MM.1S (cell line): ENCODE results near the gene DNAJA4.

ENCODE experiments used
- EZH2 ChIP-seq: fragments of 300-600 bp; sonication (generic); optimal IDR thresholded peaks from 2 replicates; pipeline ENCODE3; 2017; ENCODE audit warnings: low read depth, mild to moderate bottlenecking, antibody characterized with exemption, low read length, mixed read lengths
- TF ChIP-seq, protein P1 (sequence below): fragments of 300-600 bp; sonication (generic); IDR thresholded peaks from 2 replicates; pipeline ENCODE4 v1.5.1; 2016; ENCODE audit warnings: antibody characterized with exemption, low read length, mixed read lengths

DNA sequence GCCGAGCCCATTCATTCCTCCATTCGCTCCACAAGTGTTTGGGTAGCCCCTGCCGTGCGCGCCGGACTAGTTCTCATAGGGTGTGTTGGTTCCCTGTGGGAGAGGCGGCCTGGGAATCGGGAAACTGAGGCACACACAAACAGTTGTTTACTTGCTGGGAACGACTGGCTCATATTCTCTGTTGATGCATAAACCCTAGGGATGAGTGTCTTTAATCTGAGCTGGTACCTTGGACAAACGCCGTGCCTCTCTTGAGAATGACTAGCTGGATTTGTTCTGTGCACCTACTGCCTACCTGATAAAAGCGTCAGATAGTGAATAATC lies 737 bp downstream of the DNAJA4 start:
- TF ChIP-seq, protein P1, sequence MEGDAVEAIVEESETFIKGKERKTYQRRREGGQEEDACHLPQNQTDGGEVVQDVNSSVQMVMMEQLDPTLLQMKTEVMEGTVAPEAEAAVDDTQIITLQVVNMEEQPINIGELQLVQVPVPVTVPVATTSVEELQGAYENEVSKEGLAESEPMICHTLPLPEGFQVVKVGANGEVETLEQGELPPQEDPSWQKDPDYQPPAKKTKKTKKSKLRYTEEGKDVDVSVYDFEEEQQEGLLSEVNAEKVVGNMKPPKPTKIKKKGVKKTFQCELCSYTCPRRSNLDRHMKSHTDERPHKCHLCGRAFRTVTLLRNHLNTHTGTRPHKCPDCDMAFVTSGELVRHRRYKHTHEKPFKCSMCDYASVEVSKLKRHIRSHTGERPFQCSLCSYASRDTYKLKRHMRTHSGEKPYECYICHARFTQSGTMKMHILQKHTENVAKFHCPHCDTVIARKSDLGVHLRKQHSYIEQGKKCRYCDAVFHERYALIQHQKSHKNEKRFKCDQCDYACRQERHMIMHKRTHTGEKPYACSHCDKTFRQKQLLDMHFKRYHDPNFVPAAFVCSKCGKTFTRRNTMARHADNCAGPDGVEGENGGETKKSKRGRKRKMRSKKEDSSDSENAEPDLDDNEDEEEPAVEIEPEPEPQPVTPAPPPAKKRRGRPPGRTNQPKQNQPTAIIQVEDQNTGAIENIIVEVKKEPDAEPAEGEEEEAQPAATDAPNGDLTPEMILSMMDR, result no peak
- TF ChIP-seq EZH2, result no peak
